Measurements from ENCODE around the gene ANKRD11. TPM values are rescaled to one million over a fixed set of nuclear protein-coding genes. Genes with fewer than 3 reads are reported as not detected.

Gene ANKRD11
- total and polyA plus RNA-seq, 7 experiments from 2014 or later: 8.7 to 254 (median 239) TPM

- CTCF ChIA-PET: no interaction called here
- DNase-seq: no peak
- peaks cover 0 to 13% (median 3%) of the 10 kb centered on the region in 7 donors for H3K4me1 Mint-ChIP-seq
- peaks cover 0 to 33% (median 14%) of the 10 kb centered on the region in 5 donors for H3K36me3 Mint-ChIP-seq
- intact Hi-C loops (cut with micrococcal nuclease): no loop called here
- peak overlapping the region in 3 of 9 donors; percentile 17 to 52 (median 51) for H3K27ac Mint-ChIP-seq
- H3K27me3 Mint-ChIP-seq: no peaks in the 10 kb centered on the region
- peaks cover 0 to 90% (median 21%) of the 10 kb centered on the region in 3 experiments for H3K36me3 ChIP-seq (ENCODE audit: control insufficient read depth in 2 of 3, insufficient read depth in 3 of 3, low read length in 3 of 3)
- POLR2A ChIA-PET: no interaction called here
- H3K27ac ChIP-seq (ENCODE audit: low read depth, low read length): no peak overlapping the region
- no peak overlapping the region for H3K4me3 Mint-ChIP-seq
- no peaks in the 10 kb centered on the region for H3K4me1 ChIP-seq (ENCODE audit: control insufficient read depth in 2 of 2, insufficient read depth in 2 of 2, low read length in 2 of 2)
- H3K4me3 ChIP-seq (ENCODE audit: low read length): no peak overlapping the region
- no peaks in the 10 kb centered on the region for H3K9me3 ChIP-seq (ENCODE audit: control insufficient read depth in 2 of 3, low read length in 3 of 3)
- H3K27me3 ChIP-seq (ENCODE audit: control insufficient read depth in 2 of 2, insufficient read depth in 2 of 2, low read length in 2 of 2): no peaks in the 10 kb centered on the region
- H3K9me3 Mint-ChIP-seq: peaks cover 0 to 8% (median 0%) of the 10 kb centered on the region in 11 donors
- ATAC-seq: no peak
These were observed 215.1 kb downstream of the ANKRD11 start for GRCh38 chr16:89275284-89275584.

DNA sequence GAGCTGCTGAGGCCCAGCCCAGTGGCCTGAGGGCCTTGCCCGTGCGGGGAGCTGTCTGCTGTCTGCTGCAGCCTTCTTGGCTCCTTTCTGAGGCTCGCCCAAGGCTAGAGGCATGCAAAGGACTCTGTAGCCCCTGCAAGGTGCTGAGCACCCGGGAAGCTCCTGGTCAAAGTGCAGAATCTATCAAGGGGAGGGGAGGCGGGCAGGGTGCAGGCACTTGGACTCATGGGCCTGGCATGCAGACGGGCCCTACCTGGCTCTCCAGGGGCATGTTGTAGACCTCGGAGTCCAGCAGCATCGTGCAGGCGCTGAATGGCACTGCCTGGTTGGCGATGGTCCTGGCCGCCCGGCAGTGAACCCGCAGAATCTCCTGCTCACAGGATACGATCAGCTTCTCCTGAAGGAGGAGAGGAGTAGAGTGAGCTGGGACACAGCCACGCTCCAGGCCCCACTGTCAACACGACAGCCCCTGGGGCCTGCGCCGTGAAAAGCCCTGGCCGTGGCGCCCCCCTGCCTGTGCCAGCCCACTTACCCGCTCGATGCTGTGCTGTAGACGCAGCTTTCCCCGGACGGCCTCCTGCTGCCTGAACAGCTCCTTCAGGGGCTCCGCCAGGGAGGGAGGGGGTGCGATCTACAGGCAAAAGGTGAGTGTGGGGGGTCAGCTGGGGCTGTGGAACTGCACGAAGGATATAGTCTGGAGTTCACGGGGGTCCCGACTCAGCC is 215.6 kb downstream of the ANKRD11 start:
- Mint-ChIP-seq H3K27ac (peak overlapping the region in 3 of 9 donors; percentile 14 to 52 (median 51)), H3K9me3 (peaks cover 0 to 8% (median 0%) of the 10 kb centered on the region in 11 donors), H3K36me3 (peaks cover 0 to 33% (median 14%) of the 10 kb centered on the region in 5 donors), H3K4me1 (peaks cover 0 to 13% (median 3%) of the 10 kb centered on the region in 7 donors), H3K27me3 (no peaks in the 10 kb centered on the region), H3K4me3 (no peak overlapping the region)
- ChIA-PET CTCF (interaction anchor here (0.9 kb wide), 1 partner anchor 14 kb away, joined by 3 read pairs; no protein-coding TSS in a partner anchor), POLR2A (interaction anchor here (0.6 kb wide), 2 partner anchors 9 to 38 kb away, joined by 3 read pairs; no protein-coding TSS in a partner anchor)
- intact Hi-C loops (cut with micrococcal nuclease): no loop called here
- H3K27me3 ChIP-seq (ENCODE audit: control insufficient read depth in 2 of 2, insufficient read depth in 2 of 2, low read length in 2 of 2): no peaks in the 10 kb centered on the region
- H3K36me3 ChIP-seq (ENCODE audit: control insufficient read depth in 2 of 3, insufficient read depth in 3 of 3, low read length in 3 of 3): peaks cover 0 to 90% (median 26%) of the 10 kb centered on the region in 3 experiments
- H3K9me3 ChIP-seq (ENCODE audit: control insufficient read depth in 2 of 3, low read length in 3 of 3): no peaks in the 10 kb centered on the region
- ATAC-seq (no peak), DNase-seq (no peak)
- no peak overlapping the region for H3K4me3 ChIP-seq (ENCODE audit: low read length)
- no peaks in the 10 kb centered on the region for H3K4me1 ChIP-seq (ENCODE audit: control insufficient read depth in 2 of 2, insufficient read depth in 2 of 2, low read length in 2 of 2)
- no peak overlapping the region for H3K27ac ChIP-seq (ENCODE audit: low read depth, low read length)

DNA sequence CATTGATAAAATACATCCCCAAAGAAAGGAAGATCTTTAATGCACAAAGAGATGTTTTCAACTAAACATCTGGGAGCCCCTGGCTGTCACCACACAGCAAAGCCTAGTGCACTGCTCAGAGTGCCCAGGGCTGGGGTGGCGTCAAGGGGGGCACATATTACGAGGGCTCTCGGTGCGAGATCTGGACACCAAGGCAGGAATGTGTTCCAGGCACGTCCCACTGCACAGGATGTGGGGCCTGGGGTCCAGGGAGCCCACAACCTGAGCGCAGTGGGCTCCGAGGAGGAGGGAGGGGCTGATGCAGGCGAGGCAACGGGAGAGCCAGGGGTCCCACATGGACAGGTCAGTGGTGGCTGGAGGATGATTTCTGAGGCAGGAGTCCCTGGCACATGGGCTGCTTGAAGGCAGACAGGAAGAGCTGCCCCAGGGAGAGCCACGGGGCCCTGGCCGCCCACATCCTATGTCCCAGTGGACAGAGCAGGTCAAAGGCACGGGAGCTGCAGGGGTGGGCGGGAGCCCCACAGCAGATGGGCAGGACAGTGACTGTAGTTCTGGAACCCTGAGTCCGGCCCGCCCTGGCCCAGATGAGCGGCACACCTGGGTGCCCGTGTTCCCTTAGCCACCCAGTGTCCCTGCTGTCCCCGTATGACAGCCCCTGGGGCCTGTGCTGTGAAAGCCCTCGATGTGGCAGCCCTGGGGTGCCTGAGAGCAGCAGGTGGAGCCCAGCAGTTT is 216.5 kb downstream of the ANKRD11 start:
- no peak overlapping the region for H3K4me3 Mint-ChIP-seq

GRCh38 chr16:89272631-89273030 is 217.7 kb downstream of the ANKRD11 start:
- no peak overlapping the region for H3K4me3 ChIP-seq (ENCODE audit: low read length)
- Mint-ChIP-seq H3K9me3 (peaks cover 0 to 8% (median 0%) of the 10 kb centered on the region in 11 donors), H3K27me3 (no peaks in the 10 kb centered on the region), H3K4me1 (peaks cover 0 to 13% (median 3%) of the 10 kb centered on the region in 7 donors), H3K4me3 (no peak overlapping the region), H3K36me3 (peaks cover 0 to 39% (median 19%) of the 10 kb centered on the region in 5 donors), H3K27ac (peak overlapping the region in 2 of 9 donors; percentile 19)
- H3K36me3 ChIP-seq (ENCODE audit: control insufficient read depth in 2 of 3, insufficient read depth in 3 of 3, low read length in 3 of 3): peaks cover 0 to 88% (median 25%) of the 10 kb centered on the region in 3 experiments
- intact Hi-C loops (cut with micrococcal nuclease): no loop called here
- no peaks in the 10 kb centered on the region for H3K4me1 ChIP-seq (ENCODE audit: control insufficient read depth in 2 of 2, insufficient read depth in 2 of 2, low read length in 2 of 2)
- no peaks in the 10 kb centered on the region for H3K27me3 ChIP-seq (ENCODE audit: control insufficient read depth in 2 of 2, insufficient read depth in 2 of 2, low read length in 2 of 2)
- H3K9me3 ChIP-seq (ENCODE audit: control insufficient read depth in 2 of 3, low read length in 3 of 3): no peaks in the 10 kb centered on the region
- ChIA-PET POLR2A (no interaction called here), CTCF (interaction anchor here (1.1 kb wide), 1 partner anchor 9 kb away, joined by 3 read pairs; no protein-coding TSS in a partner anchor)
- ATAC-seq: no peak
- DNase-seq: no peak
- no peak overlapping the region for H3K27ac ChIP-seq (ENCODE audit: low read depth, low read length)

More for the DNA sequence above, 216.5 kb downstream of the ANKRD11 start:
- Histone ChIP-seq H3K27ac (ENCODE audit: low read depth, low read length) (no peak overlapping the region), H3K4me1 (ENCODE audit: control insufficient read depth in 2 of 2, insufficient read depth in 2 of 2, low read length in 2 of 2) (no peaks in the 10 kb centered on the region), H3K4me3 (ENCODE audit: low read length) (no peak overlapping the region), H3K9me3 (ENCODE audit: control insufficient read depth in 2 of 3, low read length in 3 of 3) (no peaks in the 10 kb centered on the region), H3K27me3 (ENCODE audit: control insufficient read depth in 2 of 2, insufficient read depth in 2 of 2, low read length in 2 of 2) (no peaks in the 10 kb centered on the region), H3K36me3 (ENCODE audit: control insufficient read depth in 2 of 3, insufficient read depth in 3 of 3, low read length in 3 of 3) (peaks cover 0 to 95% (median 28%) of the 10 kb centered on the region in 3 experiments)
- Mint-ChIP-seq H3K27ac (peak overlapping the region in 3 of 9 donors; percentile 9 to 36 (median 33)), H3K36me3 (peaks cover 0 to 36% (median 17%) of the 10 kb centered on the region in 5 donors), H3K27me3 (no peaks in the 10 kb centered on the region), H3K4me1 (peaks cover 0 to 13% (median 3%) of the 10 kb centered on the region in 7 donors), H3K9me3 (peaks cover 0 to 8% (median 0%) of the 10 kb centered on the region in 11 donors)
- ChIA-PET POLR2A (interaction anchor here (0.6 kb wide), 2 partner anchors 8 to 37 kb away, joined by 3 read pairs; no protein-coding TSS in a partner anchor), CTCF (interaction anchor here (0.9 kb wide), 1 partner anchor 15 kb away, joined by 3 read pairs; no protein-coding TSS in a partner anchor)
- intact Hi-C loops (cut with micrococcal nuclease): no loop called here
- no peak for ATAC-seq
- no peak for DNase-seq

DNA sequence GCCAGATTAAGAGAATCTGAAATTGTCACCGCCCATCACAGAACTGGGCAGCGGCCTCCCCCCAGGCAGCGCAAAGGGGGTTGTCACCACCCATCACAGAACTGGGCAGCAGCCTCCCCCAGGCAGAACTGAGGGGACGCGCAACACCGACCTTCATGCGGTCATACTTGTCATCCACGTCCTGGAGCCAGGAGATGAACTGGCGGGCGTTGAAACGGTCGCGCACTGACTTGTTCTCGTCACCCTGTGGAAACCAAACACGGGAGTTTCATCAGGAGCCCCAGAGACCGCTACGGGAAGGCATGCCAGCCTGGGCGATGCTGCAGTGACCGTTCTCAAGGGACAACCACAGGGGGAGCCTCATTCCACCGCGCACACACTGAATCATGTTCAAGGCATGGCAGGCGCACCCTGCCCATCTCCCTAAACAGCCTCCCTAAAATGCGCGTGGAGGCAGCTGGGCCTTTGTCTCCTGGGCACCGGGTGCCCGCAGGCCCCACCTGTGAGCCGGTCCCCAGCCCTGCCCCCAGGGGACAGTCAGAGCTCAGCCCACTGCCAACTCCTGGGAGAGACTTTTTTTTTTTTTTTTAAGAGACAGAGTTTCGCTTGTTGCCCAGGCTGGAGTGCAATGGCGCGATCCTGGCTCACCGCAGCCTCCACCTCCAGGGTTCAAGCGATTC is 219.6 kb downstream of the ANKRD11 start:
- Mint-ChIP-seq H3K27me3 (no peaks in the 10 kb centered on the region), H3K4me1 (peaks cover 0 to 13% (median 3%) of the 10 kb centered on the region in 7 donors), H3K36me3 (peaks cover 0 to 39% (median 19%) of the 10 kb centered on the region in 5 donors), H3K4me3 (no peak overlapping the region), H3K9me3 (peaks cover 0 to 3% (median 0%) of the 10 kb centered on the region in 11 donors), H3K27ac (no peak overlapping the region)
- ChIA-PET POLR2A (interaction anchor here (0.6 kb wide), 1 partner anchor 29 kb away, joined by 3 read pairs; no protein-coding TSS in a partner anchor), CTCF (interaction anchor here (1.6 kb wide), 1 partner anchor 18 kb away, joined by 5 read pairs; no protein-coding TSS in a partner anchor)
- no peak for ATAC-seq
- no peaks in the 10 kb centered on the region for H3K27me3 ChIP-seq (ENCODE audit: control insufficient read depth in 2 of 2, insufficient read depth in 2 of 2, low read length in 2 of 2)
- H3K4me1 ChIP-seq (ENCODE audit: control insufficient read depth in 2 of 2, insufficient read depth in 2 of 2, low read length in 2 of 2): no peaks in the 10 kb centered on the region
- H3K27ac ChIP-seq (ENCODE audit: low read depth, low read length): no peak overlapping the region
- no peak overlapping the region for H3K4me3 ChIP-seq (ENCODE audit: low read length)
- peaks cover 0 to 91% (median 18%) of the 10 kb centered on the region in 3 experiments for H3K36me3 ChIP-seq (ENCODE audit: control insufficient read depth in 2 of 3, insufficient read depth in 3 of 3, low read length in 3 of 3)
- DNase-seq: no peak
- H3K9me3 ChIP-seq (ENCODE audit: control insufficient read depth in 2 of 3, low read length in 3 of 3): no peaks in the 10 kb centered on the region
- intact Hi-C loops (cut with micrococcal nuclease): no loop called here

Data from naive thymus-derived CD4-positive, alpha-beta T cell (primary cell).